DND-41 (cell line): Measurements from ENCODE around the gene ZFP62.

Experiments used
- EZH2 ChIP-seq: IDR thresholded peaks from 3 replicates; pipeline ENCODE4 v1.6.1; 2012; ENCODE audit warnings: borderline replicate concordance, low read depth, mild to moderate bottlenecking, moderate library complexity, low read length, inconsistent platforms; ENCODE audit not compliant: severe bottlenecking
- TF ChIP-seq, protein P1 (sequence below): IDR thresholded peaks from 2 replicates; pipeline ENCODE4 v1.5.1; 2012; ENCODE audit warnings: borderline replicate concordance, low read length, moderate library complexity, mild to moderate bottlenecking; ENCODE audit not compliant: poor library complexity, severe bottlenecking; ENCODE audit errors: extremely low read depth

DNA sequence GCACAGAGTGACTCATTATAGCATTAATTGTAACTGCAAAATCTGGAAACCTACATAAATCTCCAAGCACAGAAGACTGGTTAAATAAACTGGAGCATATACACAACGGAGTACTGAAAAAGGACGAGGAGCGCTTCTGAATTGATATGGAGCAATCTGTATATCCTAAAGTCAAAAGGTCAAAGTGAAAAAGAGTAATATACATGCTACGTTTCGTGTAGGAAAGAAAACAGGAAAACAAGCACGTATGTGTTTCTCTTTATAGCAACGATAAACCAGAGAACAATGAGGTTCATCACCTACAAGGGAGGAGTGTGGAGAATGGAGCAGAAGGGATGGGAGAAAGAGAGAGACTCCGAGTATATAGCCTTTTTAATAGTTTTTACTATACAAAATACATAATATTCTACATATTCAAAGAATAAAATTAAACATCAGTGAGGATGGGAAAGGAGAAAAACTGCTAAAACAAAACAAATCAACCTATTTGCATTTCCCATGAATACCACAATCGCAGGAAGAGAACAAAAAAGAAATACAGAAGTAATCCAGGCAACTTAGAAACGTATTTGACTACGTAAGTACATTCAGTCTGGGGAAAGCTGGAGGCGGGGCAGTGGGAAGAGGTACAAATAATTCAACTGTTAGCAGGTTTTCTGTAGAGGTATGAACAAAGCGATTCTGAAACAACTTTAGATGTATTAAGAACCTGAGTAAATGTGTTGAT is 7.8 kb downstream of the ZFP62 start:
- TF ChIP-seq, protein P1, sequence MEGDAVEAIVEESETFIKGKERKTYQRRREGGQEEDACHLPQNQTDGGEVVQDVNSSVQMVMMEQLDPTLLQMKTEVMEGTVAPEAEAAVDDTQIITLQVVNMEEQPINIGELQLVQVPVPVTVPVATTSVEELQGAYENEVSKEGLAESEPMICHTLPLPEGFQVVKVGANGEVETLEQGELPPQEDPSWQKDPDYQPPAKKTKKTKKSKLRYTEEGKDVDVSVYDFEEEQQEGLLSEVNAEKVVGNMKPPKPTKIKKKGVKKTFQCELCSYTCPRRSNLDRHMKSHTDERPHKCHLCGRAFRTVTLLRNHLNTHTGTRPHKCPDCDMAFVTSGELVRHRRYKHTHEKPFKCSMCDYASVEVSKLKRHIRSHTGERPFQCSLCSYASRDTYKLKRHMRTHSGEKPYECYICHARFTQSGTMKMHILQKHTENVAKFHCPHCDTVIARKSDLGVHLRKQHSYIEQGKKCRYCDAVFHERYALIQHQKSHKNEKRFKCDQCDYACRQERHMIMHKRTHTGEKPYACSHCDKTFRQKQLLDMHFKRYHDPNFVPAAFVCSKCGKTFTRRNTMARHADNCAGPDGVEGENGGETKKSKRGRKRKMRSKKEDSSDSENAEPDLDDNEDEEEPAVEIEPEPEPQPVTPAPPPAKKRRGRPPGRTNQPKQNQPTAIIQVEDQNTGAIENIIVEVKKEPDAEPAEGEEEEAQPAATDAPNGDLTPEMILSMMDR = no peak
- TF ChIP-seq EZH2 = no peak
